Memory B cell (primary cell): Measurements from ENCODE around the gene SMURF2.

Source experiments
- ATAC-seq: fragments of 150-1000 bp; cut with Tn5 transposase; 2 replicates; pipeline ENCODE4 v1.10.0; 2021; ENCODE audit warnings: low read depth, mild to moderate bottlenecking, moderate library complexity
- DNase-seq, 2 donors: peaks; one replicate each; pipeline ENCODE4 v3.0.0; 2022; ENCODE audit warnings: low spot score in 2 of 2
- H3K27ac Mint-ChIP-seq: one replicate; pipeline ENCODE4 v1.8.0; 2022; ENCODE audit warnings: mild to moderate bottlenecking, moderate library complexity, mixed read lengths
- H3K27me3 Mint-ChIP-seq: one replicate; pipeline ENCODE4 v1.8.0; 2022; ENCODE audit warnings: mixed read lengths
- H3K36me3 Mint-ChIP-seq: one replicate; pipeline ENCODE4 v1.8.0; 2022; ENCODE audit warnings: mild to moderate bottlenecking, mixed read lengths
- H3K4me1 Mint-ChIP-seq: one replicate; pipeline ENCODE4 v1.8.0; 2022; ENCODE audit warnings: mixed read lengths
- H3K4me3 Mint-ChIP-seq: one replicate; pipeline ENCODE4 v1.8.0; 2022; ENCODE audit warnings: mild to moderate bottlenecking, moderate library complexity, mixed read lengths
- H3K9me3 Mint-ChIP-seq: one replicate; pipeline ENCODE4 v1.8.0; 2022; ENCODE audit warnings: mixed read lengths

SMURF2 gene

DNA sequence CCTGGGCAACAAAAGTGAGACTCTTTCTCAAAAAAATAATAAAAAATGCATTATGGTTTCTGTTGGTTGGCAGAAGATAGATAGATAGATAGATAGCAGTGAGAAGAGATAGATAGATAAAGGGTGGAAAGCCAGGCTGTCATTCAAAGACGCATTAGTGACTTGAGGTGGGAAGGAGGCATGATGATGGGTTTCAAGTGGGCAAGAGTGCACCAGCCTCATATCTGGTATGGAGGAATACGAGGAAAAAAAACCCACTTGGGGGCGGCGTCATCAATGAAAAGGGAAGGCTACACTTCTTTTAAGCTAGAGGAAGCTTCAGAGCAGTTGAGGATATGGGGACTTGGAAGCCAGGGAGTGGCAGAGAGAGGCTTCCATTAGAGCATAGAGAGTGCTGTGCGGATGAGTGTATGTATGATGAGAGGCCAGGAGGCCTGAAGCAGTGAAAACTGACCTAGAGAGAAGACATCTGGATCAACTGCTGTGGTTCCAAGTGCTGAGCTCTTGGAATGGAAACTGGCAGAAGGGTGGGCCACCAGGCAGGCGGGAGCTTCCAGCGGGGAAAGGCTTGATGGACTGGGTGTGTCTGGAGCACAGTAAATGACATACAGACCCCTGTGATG lies 123.5 kb downstream of the SMURF2 start:
- H3K36me3 Mint-ChIP-seq, result peaks cover 25% of the 10 kb centered on the region

DNA sequence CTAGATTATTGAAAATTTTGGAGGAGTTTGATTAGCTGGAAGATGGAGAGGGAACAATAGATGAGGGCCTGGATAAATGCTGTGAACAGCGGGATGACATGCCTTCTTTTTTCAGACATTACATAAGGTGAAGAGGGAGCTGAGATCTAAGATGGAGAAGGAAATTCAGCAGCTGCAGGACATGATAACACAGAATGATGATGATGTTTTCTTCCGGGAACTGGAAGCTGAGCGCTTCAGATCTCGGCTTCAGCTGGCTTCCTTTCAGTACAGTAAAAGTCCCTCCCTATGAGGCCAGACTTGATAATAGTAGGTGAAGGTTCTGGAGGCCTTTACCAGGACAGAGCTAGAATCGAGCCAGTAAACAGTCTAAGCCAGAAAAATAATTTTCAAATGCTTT lies 124.6 kb downstream of the SMURF2 start:
- DNase-seq (no peak), ATAC-seq (no peak)
- Mint-ChIP-seq H3K4me1 (peaks cover 2% of the 10 kb centered on the region), H3K9me3 (no peaks in the 10 kb centered on the region), H3K27ac (peak overlapping the region; percentile 51), H3K36me3 (peaks cover 28% of the 10 kb centered on the region), H3K27me3 (no peaks in the 10 kb centered on the region), H3K4me3 (no peak overlapping the region)

More for the DNA sequence above, 123.5 kb downstream of the SMURF2 start:
- ATAC-seq, result no peak
- Mint-ChIP-seq H3K4me3 (no peak overlapping the region), H3K9me3 (no peaks in the 10 kb centered on the region), H3K27ac (peak overlapping the region; percentile 17), H3K27me3 (no peaks in the 10 kb centered on the region), H3K4me1 (peaks cover 2% of the 10 kb centered on the region)
- no peak for DNase-seq

DNA sequence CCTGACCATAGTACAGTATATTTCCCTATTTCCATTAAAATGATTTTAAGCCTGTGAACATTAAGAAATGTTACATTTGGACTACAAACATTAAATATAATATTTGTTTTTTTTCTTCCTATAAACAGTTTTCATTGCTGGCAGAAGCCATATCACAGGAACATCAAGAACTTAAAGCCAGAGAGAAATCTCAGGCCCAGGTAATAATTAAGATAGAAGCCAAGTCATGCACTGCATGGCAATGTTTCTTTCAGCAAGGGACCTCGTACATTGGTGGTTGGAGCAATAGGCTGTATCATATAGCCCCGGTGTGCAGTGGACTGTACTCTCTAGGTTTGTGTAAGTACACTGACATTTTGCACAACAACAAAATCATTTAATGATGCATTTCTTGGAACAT lies 125.2 kb downstream of the SMURF2 start:
- peak overlapping the region; percentile 51 for H3K27ac Mint-ChIP-seq
- H3K27me3 Mint-ChIP-seq, result no peaks in the 10 kb centered on the region
- peaks cover 28% of the 10 kb centered on the region for H3K36me3 Mint-ChIP-seq
- H3K9me3 Mint-ChIP-seq, result no peaks in the 10 kb centered on the region
- H3K4me3 Mint-ChIP-seq, result no peak overlapping the region
- DNase-seq (no peak), ATAC-seq (no peak)
- peaks cover 2% of the 10 kb centered on the region for H3K4me1 Mint-ChIP-seq

DNA sequence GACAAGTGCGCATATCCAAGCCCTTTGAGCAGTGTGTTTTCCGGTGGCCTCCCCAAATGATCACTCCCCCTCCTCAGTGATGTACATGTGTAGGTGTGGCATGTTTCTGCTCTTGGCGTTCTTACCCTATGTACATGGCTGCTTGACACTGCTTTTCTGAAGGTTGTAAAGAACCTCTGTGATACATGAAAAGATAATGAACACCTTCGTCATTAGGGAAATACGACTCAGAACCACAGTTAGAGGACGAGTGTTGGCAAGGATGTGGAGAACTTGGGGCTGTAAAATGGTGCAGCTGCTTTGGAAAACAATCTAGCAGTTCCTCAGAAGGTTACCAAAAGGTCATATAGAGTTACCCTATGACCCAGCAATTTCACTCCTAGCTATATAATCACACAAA lies 126.8 kb downstream of the SMURF2 start:
- Mint-ChIP-seq H3K36me3 (peaks cover 36% of the 10 kb centered on the region), H3K4me1 (peaks cover 2% of the 10 kb centered on the region), H3K9me3 (no peaks in the 10 kb centered on the region), H3K27me3 (no peaks in the 10 kb centered on the region), H3K4me3 (no peak overlapping the region), H3K27ac (peak overlapping the region; percentile 43)
- DNase-seq, result no peak
- ATAC-seq, result no peak

DNA sequence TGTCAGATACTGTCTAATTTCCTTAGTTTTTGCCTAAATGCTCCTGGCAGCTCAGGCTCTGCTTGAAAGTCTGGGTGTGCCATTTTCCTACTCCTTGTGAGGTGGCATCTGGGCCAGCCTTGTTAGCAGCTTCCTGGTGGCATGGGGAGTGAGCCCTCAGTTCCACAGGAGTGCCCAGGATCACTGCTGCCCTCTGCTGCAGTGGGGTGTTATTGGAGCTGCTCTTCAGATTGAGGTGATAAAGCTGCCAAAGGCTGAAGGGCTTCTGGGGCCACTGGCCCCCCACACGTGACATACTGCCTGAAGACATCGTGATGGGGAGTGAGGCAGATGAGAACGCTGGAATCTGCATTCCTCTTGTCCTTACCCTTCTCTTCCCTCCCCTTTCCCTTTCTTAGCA lies 127.9 kb downstream of the SMURF2 start:
- Mint-ChIP-seq H3K27me3 (no peaks in the 10 kb centered on the region), H3K27ac (peak overlapping the region; percentile 11), H3K4me3 (no peak overlapping the region), H3K36me3 (peaks cover 43% of the 10 kb centered on the region), H3K9me3 (no peaks in the 10 kb centered on the region), H3K4me1 (peaks cover 2% of the 10 kb centered on the region)
- DNase-seq (no peak), ATAC-seq (no peak)

DNA sequence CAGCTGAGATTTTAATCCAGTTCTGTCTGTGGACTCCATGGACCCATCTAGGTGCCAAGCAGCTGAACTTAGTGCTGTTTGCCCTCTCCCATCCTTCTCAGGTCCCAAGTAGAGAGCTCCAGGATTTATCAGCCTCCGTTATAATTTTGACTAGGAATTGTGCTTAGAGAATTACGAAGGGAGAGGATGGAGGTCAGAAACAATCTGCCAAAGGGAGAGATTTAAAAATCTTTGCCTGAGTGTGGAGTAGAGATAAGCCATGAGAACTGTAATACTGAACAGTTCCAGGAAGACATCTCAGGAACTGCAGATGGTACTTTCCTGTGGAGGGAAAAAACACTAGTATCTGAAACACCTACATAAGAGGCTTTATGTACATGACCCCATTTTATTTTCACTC lies 128.3 kb downstream of the SMURF2 start:
- Mint-ChIP-seq H3K36me3 (peaks cover 45% of the 10 kb centered on the region), H3K9me3 (no peaks in the 10 kb centered on the region), H3K27ac (peak overlapping the region; percentile 11), H3K27me3 (no peaks in the 10 kb centered on the region), H3K4me1 (peaks cover 2% of the 10 kb centered on the region), H3K4me3 (no peak overlapping the region)
- ATAC-seq (no peak), DNase-seq (no peak)

DNA sequence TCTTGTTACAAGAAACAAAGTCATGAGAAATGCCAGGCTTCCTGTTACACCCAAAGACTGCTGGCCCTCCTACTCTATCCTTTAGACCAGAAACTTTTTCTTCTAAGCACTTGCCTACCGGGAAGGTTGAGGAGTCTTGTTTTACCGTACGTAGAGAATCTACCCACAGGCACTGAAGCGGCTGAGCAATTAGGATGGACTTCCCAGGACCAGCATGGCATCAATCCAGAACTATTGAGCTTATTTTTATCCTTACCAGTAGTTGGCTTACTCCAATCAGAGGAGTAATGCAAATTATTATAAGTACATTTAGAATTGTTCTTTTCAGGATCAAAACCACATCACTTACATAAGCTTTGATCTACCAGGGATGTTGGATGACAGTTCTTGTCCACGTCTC lies 129.7 kb downstream of the SMURF2 start:
- Mint-ChIP-seq H3K27ac (no peak overlapping the region), H3K9me3 (no peaks in the 10 kb centered on the region), H3K27me3 (no peaks in the 10 kb centered on the region), H3K4me1 (peaks cover 2% of the 10 kb centered on the region), H3K36me3 (peaks cover 47% of the 10 kb centered on the region), H3K4me3 (no peak overlapping the region)
- ATAC-seq (no peak), DNase-seq (no peak)

DNA sequence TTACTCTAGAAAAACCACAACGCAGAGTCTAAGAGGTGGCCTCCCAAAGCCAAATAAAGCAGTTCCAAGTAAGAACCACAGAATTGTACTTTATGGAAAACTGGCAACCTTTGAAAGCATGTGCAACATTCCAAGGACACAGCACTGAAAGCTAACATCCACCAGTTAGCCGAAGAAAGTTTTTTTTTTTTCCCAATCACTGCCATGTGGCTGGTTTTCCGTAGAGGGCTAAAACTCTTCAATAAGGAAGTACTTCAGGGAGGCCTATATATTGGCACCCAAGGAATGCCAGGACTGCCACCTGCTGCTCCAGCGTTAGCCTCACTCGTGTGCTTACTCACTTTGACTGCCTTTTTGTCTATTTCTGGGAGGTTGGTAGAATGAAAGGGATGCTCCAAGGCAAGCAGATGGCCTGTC lies 130.1 kb downstream of the SMURF2 start:
- H3K9me3 Mint-ChIP-seq, result no peaks in the 10 kb centered on the region

DNA sequence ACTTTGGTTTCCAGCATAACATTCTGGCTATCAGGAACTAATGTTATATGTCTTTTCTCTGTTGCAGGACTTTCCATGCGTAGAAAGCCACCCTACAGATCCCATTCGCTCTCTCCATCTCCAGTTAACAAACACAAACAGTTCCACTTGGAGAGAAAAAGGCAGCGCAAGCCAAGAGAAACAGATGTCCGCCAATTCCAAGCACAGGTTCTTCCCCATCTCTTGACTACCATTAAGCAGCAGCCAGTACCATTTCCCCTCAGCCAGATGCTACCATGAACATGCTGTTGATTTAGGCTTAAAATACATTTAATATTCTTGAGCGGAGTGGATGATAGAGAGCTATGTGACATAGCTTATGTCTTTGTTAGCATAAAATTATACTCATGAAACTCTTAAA lies 132.9 kb downstream of the SMURF2 start:
- Mint-ChIP-seq H3K4me3 (no peak overlapping the region), H3K27ac (peak overlapping the region; percentile 14), H3K27me3 (no peaks in the 10 kb centered on the region), H3K4me1 (no peaks in the 10 kb centered on the region), H3K9me3 (no peaks in the 10 kb centered on the region), H3K36me3 (peaks cover 41% of the 10 kb centered on the region)
- DNase-seq (no peak), ATAC-seq (no peak)

More for the DNA sequence above, 130.1 kb downstream of the SMURF2 start:
- DNase-seq (no peak), ATAC-seq (no peak)
- Mint-ChIP-seq H3K27me3 (no peaks in the 10 kb centered on the region), H3K27ac (no peak overlapping the region), H3K4me3 (no peak overlapping the region), H3K36me3 (peaks cover 44% of the 10 kb centered on the region), H3K4me1 (peaks cover 2% of the 10 kb centered on the region)

DNA sequence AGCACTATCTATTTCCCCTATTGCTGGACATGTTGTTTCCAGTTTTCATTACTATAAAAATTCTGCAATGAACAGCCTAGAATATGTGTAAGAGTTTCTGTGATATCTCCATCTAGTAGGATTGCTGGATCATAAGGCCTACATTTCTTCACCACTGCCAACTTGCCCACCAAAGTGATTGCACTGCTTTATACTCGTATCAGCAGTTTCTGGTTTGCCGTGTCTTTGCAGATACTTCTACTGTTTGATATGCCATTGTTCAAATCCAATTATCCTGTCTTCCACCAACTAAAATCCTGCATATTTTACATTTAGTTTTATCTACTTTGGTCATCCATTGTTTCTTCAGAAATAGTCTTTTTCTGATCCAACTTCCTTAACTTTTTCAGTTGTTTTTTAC lies 134.2 kb downstream of the SMURF2 start:
- Mint-ChIP-seq H3K36me3 (peaks cover 42% of the 10 kb centered on the region), H3K27ac (no peak overlapping the region), H3K27me3 (no peaks in the 10 kb centered on the region)

DNA sequence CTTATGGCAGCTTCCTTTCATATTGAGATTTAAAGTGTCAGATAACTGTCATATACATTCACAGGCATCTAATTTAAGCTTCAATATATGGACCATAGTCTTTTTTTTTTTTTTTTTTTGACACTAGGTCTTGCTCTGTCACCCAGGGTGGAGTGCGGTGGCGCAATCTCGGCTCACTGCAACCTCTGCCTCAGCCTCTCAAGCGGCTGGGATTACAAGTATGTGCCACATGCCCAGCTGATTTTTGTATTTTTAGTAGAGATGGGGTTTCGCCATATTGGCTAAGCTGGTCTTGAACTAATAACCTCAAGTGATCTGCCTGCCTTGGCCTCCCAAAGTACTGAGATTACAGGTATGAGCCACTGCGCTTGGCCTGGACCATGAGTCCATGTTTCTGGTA lies 141.7 kb downstream of the SMURF2 start:
- H3K4me1 Mint-ChIP-seq, result peaks cover 8% of the 10 kb centered on the region
- H3K27me3 Mint-ChIP-seq, result no peaks in the 10 kb centered on the region
- H3K4me3 Mint-ChIP-seq, result no peak overlapping the region
- H3K27ac Mint-ChIP-seq, result no peak overlapping the region
- no peak for DNase-seq
- H3K36me3 Mint-ChIP-seq, result peaks cover 22% of the 10 kb centered on the region
- no peaks in the 10 kb centered on the region for H3K9me3 Mint-ChIP-seq
- no peak for ATAC-seq

More for the DNA sequence above, 134.2 kb downstream of the SMURF2 start:
- DNase-seq (no peak), ATAC-seq (no peak)
- Mint-ChIP-seq H3K4me3 (no peak overlapping the region), H3K4me1 (no peaks in the 10 kb centered on the region), H3K9me3 (no peaks in the 10 kb centered on the region)

DNA sequence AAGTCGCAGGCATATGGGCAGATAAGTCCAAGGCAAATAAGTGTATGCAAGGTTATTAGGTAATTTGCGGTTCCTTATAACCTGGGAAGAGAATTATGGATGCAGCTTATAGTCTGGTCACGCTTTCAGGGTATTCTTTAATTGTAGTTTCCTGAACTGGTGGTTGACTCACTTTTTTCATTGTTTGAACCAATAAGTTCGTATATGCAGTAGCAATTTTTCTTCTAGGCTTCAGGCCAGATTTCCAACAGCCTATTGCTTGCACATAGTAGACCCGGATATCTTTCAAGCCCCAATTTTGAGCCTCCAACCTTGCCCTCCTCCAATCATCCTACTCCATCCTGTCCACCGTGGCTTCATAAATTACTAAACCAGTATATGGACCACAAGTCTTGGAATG lies 142.5 kb downstream of the SMURF2 start:
- ATAC-seq (no peak), DNase-seq (no peak)
- Mint-ChIP-seq H3K27ac (no peak overlapping the region), H3K36me3 (peaks cover 24% of the 10 kb centered on the region), H3K27me3 (no peaks in the 10 kb centered on the region), H3K4me1 (peaks cover 13% of the 10 kb centered on the region), H3K4me3 (no peak overlapping the region), H3K9me3 (no peaks in the 10 kb centered on the region)

DNA sequence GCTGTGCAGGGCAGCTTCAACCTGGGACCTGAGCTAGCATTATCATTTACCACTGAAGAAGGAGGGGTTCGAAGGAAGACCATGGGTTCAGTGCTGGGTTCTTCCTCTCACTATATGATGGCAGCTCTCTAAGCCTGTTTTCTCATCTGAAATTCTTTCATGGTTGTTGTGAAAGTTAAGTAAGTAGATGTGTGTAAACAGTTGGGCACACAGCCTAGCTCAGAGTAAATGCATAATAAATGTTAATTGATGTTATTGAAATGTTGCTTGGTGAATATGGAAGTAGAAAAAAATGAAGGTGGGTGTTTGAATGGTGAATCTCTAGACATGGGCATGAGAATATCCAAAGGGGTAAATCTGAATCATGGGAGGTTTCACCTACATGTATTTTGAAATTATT lies 146.3 kb downstream of the SMURF2 start:
- DNase-seq (no peak), ATAC-seq (no peak)
- Mint-ChIP-seq H3K4me1 (peaks cover 15% of the 10 kb centered on the region), H3K27me3 (no peaks in the 10 kb centered on the region), H3K4me3 (no peak overlapping the region), H3K36me3 (peaks cover 24% of the 10 kb centered on the region), H3K27ac (no peak overlapping the region), H3K9me3 (no peaks in the 10 kb centered on the region)

DNA sequence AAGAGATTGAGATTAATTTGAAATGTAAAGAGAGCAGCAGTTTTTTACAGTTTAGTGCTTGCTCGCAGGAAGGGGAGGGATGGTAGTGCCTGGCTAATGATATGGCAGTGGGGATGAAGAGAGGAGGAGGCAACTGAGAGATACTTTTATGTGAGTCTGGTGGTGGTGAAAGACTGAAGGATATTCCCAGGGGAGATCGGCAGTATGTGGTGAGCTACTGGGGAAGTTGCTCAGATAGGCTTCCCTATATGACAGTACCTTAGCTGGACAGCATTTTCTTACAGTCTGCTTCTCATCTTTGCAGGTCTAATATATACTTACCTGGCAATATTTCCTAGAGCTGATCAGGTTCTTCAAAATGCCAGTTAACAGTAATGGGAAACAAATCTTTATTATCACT lies 146.7 kb downstream of the SMURF2 start:
- no peaks in the 10 kb centered on the region for H3K9me3 Mint-ChIP-seq
- peaks cover 27% of the 10 kb centered on the region for H3K36me3 Mint-ChIP-seq
- H3K4me1 Mint-ChIP-seq, result peaks cover 15% of the 10 kb centered on the region
- peak; percentile 95 for ATAC-seq
- no peak for DNase-seq
- H3K27me3 Mint-ChIP-seq, result no peaks in the 10 kb centered on the region
- H3K4me3 Mint-ChIP-seq, result no peak overlapping the region
- no peak overlapping the region for H3K27ac Mint-ChIP-seq

DNA sequence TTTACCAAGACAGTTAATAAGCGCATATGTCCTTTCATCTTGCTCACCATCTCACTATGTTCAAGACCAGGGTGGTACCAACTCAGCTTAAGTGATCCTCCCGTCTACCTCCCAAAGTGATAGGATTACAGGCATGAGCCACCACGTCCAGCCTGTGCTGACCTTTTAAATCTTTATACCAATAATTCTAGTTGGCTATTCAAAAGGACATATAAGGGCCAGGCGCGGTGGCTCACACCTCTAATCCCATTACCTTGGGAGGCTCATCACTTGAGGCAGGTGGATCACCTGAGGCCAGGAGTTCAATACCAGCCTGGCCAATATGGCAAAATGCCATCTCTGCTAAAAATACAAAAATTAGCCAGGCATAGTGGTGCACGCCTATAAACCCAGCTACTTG lies 152.9 kb downstream of the SMURF2 start:
- Mint-ChIP-seq H3K4me1 (peaks cover 21% of the 10 kb centered on the region), H3K9me3 (no peaks in the 10 kb centered on the region), H3K27ac (no peak overlapping the region), H3K27me3 (no peaks in the 10 kb centered on the region), H3K4me3 (no peak overlapping the region), H3K36me3 (peaks cover 32% of the 10 kb centered on the region)
- ATAC-seq (no peak), DNase-seq (no peak)
